Measurements from ENCODE around the gene SLX4IP.
A peak's percentile ranks its signal among the peaks of the same experiment; 100 is the strongest.

SLX4IP gene

GRCh38 chr20:10672624-10673127 is 237.6 kb downstream of the SLX4IP start:
- TF ChIP-seq ZBTB7A (IDR thresholded peaks at IDR 0.05; ENCODE audit: low read depth) (no peak), MAX (IDR thresholded peaks at IDR 0.05) (peak; percentile 47; the same call in 1 of the 2 replicates)

GRCh38 chr20:10673176-10673841 is 238.2 kb downstream of the SLX4IP start:
- no peak for TF ChIP-seq EGR1 (IDR thresholded peaks at IDR 0.05)
- TF ChIP-seq FOXM1 (IDR thresholded peaks at IDR 0.05; ENCODE audit: borderline replicate concordance, low read depth) = no peak
- TF ChIP-seq CREB1 (IDR thresholded peaks at IDR 0.05; ENCODE audit: low read depth) = no peak
- no peak for TF ChIP-seq TEAD4 (IDR thresholded peaks at IDR 0.05)
- TF ChIP-seq RAD21 (IDR thresholded peaks at IDR 0.05; ENCODE audit: low read depth) = no peak
- TF ChIP-seq NFIC (IDR thresholded peaks at IDR 0.05) = no peak
- TF ChIP-seq TCF12 (IDR thresholded peaks at IDR 0.05; ENCODE audit: low read depth) = 0 out of 2 replicates have a peak, but pooled peaks have one; percentile 0

GRCh38 chr20:10673842-10674683 is 239.0 kb downstream of the SLX4IP start, which contains the start of gene JAG1:
JAG1 (minus strand) TSS chr20:10673999; CDS start chr20:10673530, 469 bp downstream.
- peak; percentile 85 for TF ChIP-seq TAF1 (IDR thresholded peaks at IDR 0.05; ENCODE audit: low read depth)
- TF ChIP-seq TEAD4 (IDR thresholded peaks at IDR 0.05) = 0 out of 2 replicates have a peak, but pooled peaks have one; percentile 14
- TF ChIP-seq YY1 (IDR thresholded peaks at IDR 0.05; ENCODE audit: low read depth) = no peak
- 0 out of 2 replicates have a peak, but pooled peaks have one; percentile 16 for TF ChIP-seq FOXM1 (IDR thresholded peaks at IDR 0.05; ENCODE audit: borderline replicate concordance, low read depth)
- no peak for TF ChIP-seq CEBPB (IDR thresholded peaks at IDR 0.05)
- peak; percentile 17 for TF ChIP-seq EP300 (IDR thresholded peaks at IDR 0.05; ENCODE audit: borderline replicate concordance)
- TF ChIP-seq ZBTB7A (IDR thresholded peaks at IDR 0.05; ENCODE audit: low read depth) = peak; percentile 82; the same call in 1 of the 2 replicates
- TF ChIP-seq CREB1 (IDR thresholded peaks at IDR 0.05; ENCODE audit: low read depth) = no peak; the same call in 1 of the 2 replicates
- TF ChIP-seq REST (IDR thresholded peaks at IDR 0.05; ENCODE audit: low read depth) = no peak
- peak; percentile 43 for TF ChIP-seq EGR1 (IDR thresholded peaks at IDR 0.05)
- TF ChIP-seq RAD21 (IDR thresholded peaks at IDR 0.05; ENCODE audit: low read depth) = no peak; the same call in 1 of the 2 replicates
- peak; percentile 32; the same call in 1 of the 2 replicates for TF ChIP-seq NFIC (IDR thresholded peaks at IDR 0.05)
- peak; percentile 21; the same call in 1 of the 2 replicates for TF ChIP-seq TCF12 (IDR thresholded peaks at IDR 0.05; ENCODE audit: low read depth)
- 0 out of 2 replicates have a peak, but pooled peaks have one; percentile 18 for TF ChIP-seq USF1 (IDR thresholded peaks at IDR 0.05)
- TF ChIP-seq MAX (IDR thresholded peaks at IDR 0.05) = peak; percentile 38

GRCh38 chr20:10674684-10675449 is 239.8 kb downstream of the SLX4IP start:
- TF ChIP-seq RAD21 (IDR thresholded peaks at IDR 0.05; ENCODE audit: low read depth) (peak; percentile 58; the same call in 1 of the 2 replicates), ZBTB7A (IDR thresholded peaks at IDR 0.05; ENCODE audit: low read depth) (peak; percentile 76; the same call in 1 of the 2 replicates), EP300 (IDR thresholded peaks at IDR 0.05; ENCODE audit: borderline replicate concordance) (no peak)

GRCh38 chr20:10675450-10675848 is 240.3 kb downstream of the SLX4IP start:
- TF ChIP-seq ZBTB7A (IDR thresholded peaks at IDR 0.05; ENCODE audit: low read depth) (no peak), YY1 (IDR thresholded peaks at IDR 0.05; ENCODE audit: low read depth) (no peak), TAF1 (IDR thresholded peaks at IDR 0.05; ENCODE audit: low read depth) (no peak), REST (IDR thresholded peaks at IDR 0.05; ENCODE audit: low read depth) (no peak), MAX (IDR thresholded peaks at IDR 0.05) (no peak), USF1 (IDR thresholded peaks at IDR 0.05) (no peak), CREB1 (IDR thresholded peaks at IDR 0.05; ENCODE audit: low read depth) (no peak), RAD21 (IDR thresholded peaks at IDR 0.05; ENCODE audit: low read depth) (no peak), TEAD4 (IDR thresholded peaks at IDR 0.05) (no peak), CEBPB (IDR thresholded peaks at IDR 0.05) (no peak), TCF12 (IDR thresholded peaks at IDR 0.05; ENCODE audit: low read depth) (no peak), FOXM1 (IDR thresholded peaks at IDR 0.05; ENCODE audit: borderline replicate concordance, low read depth) (no peak)
